H1 (cell line): ENCODE data around the gene CASP3. TPM values are rescaled to one million over a fixed set of nuclear protein-coding genes. Genes with fewer than 3 reads are reported as not detected.

Experiments
- CTCF ChIA-PET: fragments of 300-600 bp; sonication (Branson Sonifier 250); formaldehyde crosslinking; loops from one replicate; lab custom pipeline; 2021; ENCODE audit not compliant: partially characterized antibody; lab: Charles Lee
- POLR2A ChIA-PET: fragments of 300-600 bp; sonication (Branson Sonifier 250); formaldehyde crosslinking; loops from one replicate; lab custom pipeline; 2021; ENCODE audit warnings: inconsistent platforms; ENCODE audit not compliant: partially characterized antibody; lab: Charles Lee
- DNase-seq, 2 experiments: peaks; one replicate each; pipeline versions ENCODE4 v3.0.0 to v3.0.0-alpha.2; 2010 to 2022; ENCODE audit warnings: low spot score in 2 of 2, low read depth in 1 of 2, mixed read lengths in 1 of 2
- FAIRE-seq: peaks from 2 replicates; lab custom pipeline; 2011; peaks lifted over from hg19 to GRCh38; lab: Jason Lieb, UNC
- H2AFZ ChIP-seq: 2 replicates; pipeline ENCODE4 v1.8.1; 2012; ENCODE audit warnings: low read length, inconsistent platforms
- H2AK5ac ChIP-seq: 2 replicates; pipeline ENCODE4 v1.6.1; 2013; ENCODE audit warnings: low read depth, low read length
- H2BK120ac ChIP-seq: replicated peaks from 2 replicates; pipeline ENCODE3; 2013; ENCODE audit warnings: low read depth, low read length, inconsistent platforms
- H2BK12ac ChIP-seq: 2 replicates; pipeline ENCODE4 v1.6.1; 2013; ENCODE audit warnings: low read depth, low read length
- H2BK15ac ChIP-seq: 2 replicates; pipeline ENCODE4 v1.6.1; 2013; ENCODE audit warnings: low read length
- H2BK20ac ChIP-seq: 2 replicates; pipeline ENCODE4 v1.6.1; 2013; ENCODE audit warnings: low read length
- H2BK5ac ChIP-seq: 2 replicates; pipeline ENCODE4 v1.6.1; 2013; ENCODE audit warnings: low read depth, low read length
- H3K14ac ChIP-seq: 2 replicates; pipeline ENCODE4 v1.6.1; 2013; ENCODE audit warnings: inconsistent platforms; ENCODE audit not compliant: insufficient read length
- H3K18ac ChIP-seq: 2 replicates; pipeline ENCODE4 v1.6.1; 2013; ENCODE audit warnings: low read length; ENCODE audit errors: extremely low read depth
- H3K23ac ChIP-seq: 2 replicates; pipeline ENCODE4 v1.6.1; 2013; ENCODE audit warnings: inconsistent platforms; ENCODE audit not compliant: insufficient read length
- H3K23me2 ChIP-seq: 2 replicates; pipeline ENCODE4 v1.6.1; 2013; ENCODE audit warnings: low read depth, low read length
- H3K27ac ChIP-seq: 2 replicates; pipeline ENCODE4 v1.6.1; 2011; ENCODE audit warnings: low read depth, low read length, inconsistent platforms
- H3K27me3 ChIP-seq, 4 experiments: replicated peaks in 1 of 4; 1 replicate in 1 of 4; 2 replicates in 3 of 4; pipeline versions ENCODE4 v1.6.1 to v1.8.1; 2011 to 2013; ENCODE audit warnings: low read length in 3 of 4, mild to moderate bottlenecking in 3 of 4, inconsistent platforms in 2 of 4, mixed read lengths in 2 of 4, moderate library complexity in 1 of 4; ENCODE audit not compliant: control insufficient read depth in 3 of 4, insufficient read depth in 3 of 4; ENCODE audit errors: extremely low read depth in 1 of 4
- H3K36me3 ChIP-seq, 4 experiments: 2 replicates each; pipeline versions ENCODE4 v1.6.1 to v1.8.1; 2011 to 2013; ENCODE audit warnings: mild to moderate bottlenecking in 4 of 4, low read length in 3 of 4, moderate library complexity in 2 of 4, control low read depth in 1 of 4, inconsistent platforms in 1 of 4; ENCODE audit not compliant: insufficient read depth in 4 of 4, control insufficient read depth in 2 of 4
- H3K4ac ChIP-seq: replicated peaks from 2 replicates; pipeline ENCODE3; 2013; ENCODE audit warnings: low read length, low read depth, mixed read lengths, inconsistent platforms; ENCODE audit not compliant: insufficient read length
- H3K4me1 ChIP-seq, 4 experiments: replicated peaks in 1 of 4; 1 replicate in 1 of 4; 2 replicates in 3 of 4; pipeline versions ENCODE4 v1.6.1 to v1.8.1; 2011 to 2013; ENCODE audit warnings: low read length in 3 of 4, inconsistent platforms in 2 of 4, mixed read lengths in 1 of 4; ENCODE audit not compliant: insufficient read depth in 4 of 4, control insufficient read depth in 3 of 4
- H3K4me2 ChIP-seq, 2 experiments: 2 replicates each; pipeline versions ENCODE4 v1.6.1 to v1.8.1; 2011 to 2013; ENCODE audit warnings: low read depth in 2 of 2, low read length in 2 of 2, control low read depth in 1 of 2, inconsistent platforms in 1 of 2, mild to moderate bottlenecking in 1 of 2; ENCODE audit not compliant: insufficient read depth in 1 of 2
- H3K4me3 ChIP-seq, 4 experiments: fragments of 200-600, 300-600 bp in 1 of 4; sonication (generic), shearing (Covaris generic), sonication (Bioruptor Twin) in 1 of 4; 2 replicates each; pipeline versions ENCODE4 v1.5.1 to v1.8.1; 2011 to 2016; ENCODE audit warnings: low read length in 4 of 4, low read depth in 3 of 4, control low read depth in 2 of 4, inconsistent platforms in 2 of 4, mild to moderate bottlenecking in 2 of 4, mixed read lengths in 1 of 4, moderate library complexity in 1 of 4; ENCODE audit not compliant: insufficient read depth in 2 of 4; ENCODE audit errors: extremely low read depth in 1 of 4
- H3K56ac ChIP-seq: replicated peaks from 2 replicates; pipeline ENCODE3; 2013; ENCODE audit warnings: low read depth, mild to moderate bottlenecking, mixed read lengths, low read length, inconsistent platforms; ENCODE audit not compliant: insufficient read length
- H3K79me1 ChIP-seq: 2 replicates; pipeline ENCODE4 v1.6.1; 2013; ENCODE audit warnings: low read depth, low read length, control low read depth
- H3K79me2 ChIP-seq, 2 experiments: 2 replicates each; pipeline versions ENCODE4 v1.6.1 to v1.8.1; 2012 to 2013; ENCODE audit warnings: low read length in 2 of 2, mild to moderate bottlenecking in 2 of 2, inconsistent platforms in 1 of 2; ENCODE audit not compliant: insufficient read depth in 2 of 2, control insufficient read depth in 1 of 2
- H3K9ac ChIP-seq, 4 experiments: replicated peaks in 1 of 4; 1 replicate in 1 of 4; 2 replicates in 3 of 4; pipeline versions ENCODE4 v1.6.1 to v1.8.1; 2011 to 2013; ENCODE audit warnings: low read depth in 3 of 4, low read length in 3 of 4, control low read depth in 2 of 4, mild to moderate bottlenecking in 2 of 4, moderate library complexity in 2 of 4, inconsistent platforms in 1 of 4; ENCODE audit errors: extremely low read depth in 1 of 4
- H3K9me3 ChIP-seq, 2 experiments: 2 replicates each; pipeline versions ENCODE4 v1.6.1 to v1.8.1; 2012 to 2013; ENCODE audit warnings: mild to moderate bottlenecking in 2 of 2, moderate library complexity in 2 of 2, control low read depth in 1 of 2, inconsistent platforms in 1 of 2, low read depth in 1 of 2, low read length in 1 of 2, mixed read lengths in 1 of 2; ENCODE audit not compliant: insufficient read depth in 2 of 2
- H4K20me1 ChIP-seq, 2 experiments: replicated peaks in 1 of 2; 2 replicates each; pipeline versions ENCODE3 to v1.8.1; 2011 to 2013; ENCODE audit warnings: inconsistent platforms in 2 of 2, low read length in 2 of 2, mild to moderate bottlenecking in 1 of 2; ENCODE audit not compliant: insufficient read depth in 2 of 2, control insufficient read depth in 1 of 2
- H4K5ac ChIP-seq: 2 replicates; pipeline ENCODE4 v1.6.1; 2013; ENCODE audit warnings: low read length, low read depth, mixed read lengths, inconsistent platforms; ENCODE audit not compliant: insufficient read length
- H4K8ac ChIP-seq: 2 replicates; pipeline ENCODE4 v1.8.0; 2013; ENCODE audit warnings: mild to moderate bottlenecking, moderate library complexity, low read length, inconsistent platforms; ENCODE audit not compliant: insufficient read depth; ENCODE audit errors: extremely low read depth
- H4K91ac ChIP-seq: replicated peaks from 2 replicates; pipeline ENCODE3; 2013; ENCODE audit warnings: low read length, mixed read lengths, inconsistent platforms; ENCODE audit not compliant: insufficient read length
- ASH2L ChIP-seq: fragments of 200-600, 300-600 bp; sonication (generic); IDR thresholded peaks from one replicate; pipeline ENCODE4 v1.7.1; 2017; ENCODE audit warnings: low read length
- BCL11A ChIP-seq, 2 experiments: IDR thresholded peaks; one replicate each; pipeline ENCODE4 v1.6.1; 2011; ENCODE audit warnings: low read depth in 2 of 2, low read length in 2 of 2, mild to moderate bottlenecking in 2 of 2
- CBX8 ChIP-seq: fragments of 300-800, 300-1000 bp; sonication (generic); IDR thresholded peaks from 2 replicates; pipeline ENCODE4 v1.7.1; 2016; ENCODE audit warnings: low read depth, low read length, borderline replicate concordance
- CEBPB ChIP-seq: IDR thresholded peaks from 2 replicates; pipeline ENCODE4 v1.6.1; 2012; ENCODE audit warnings: low read depth, low read length
- GTF2F1 ChIP-seq: IDR thresholded peaks from 2 replicates; pipeline ENCODE4 v1.6.1; 2012; ENCODE audit warnings: low read depth, low read length, improper control_type of control experiment, borderline replicate concordance
- WGBS, 2 experiments: shearing (Covaris generic) in 1 of 2; methylation state at CpG; one replicate each; pipeline versions ENCODE4 v1.1.6 to v1.1.7; 2013 to 2015; ENCODE audit warnings: low lambda C conversion rate in 2 of 2, mixed read lengths in 2 of 2, inconsistent platforms in 1 of 2, low coverage in 1 of 2, missing lambda C conversion rate in 1 of 2; ENCODE audit not compliant: insufficient replicate concordance in 2 of 2, insufficient coverage in 1 of 2, insufficient read length in 1 of 2; ENCODE audit errors: extremely low coverage in 1 of 2, missing lambda C conversion rate in 1 of 2; 5-methylcytosine and 5-hydroxymethylcytosine counted together
- polyA plus RNA-seq, 7 experiments: library from polyadenylated mRNA; depleted of rRNA in 3 of 7; stranded (reverse) in 5 of 7; unstranded in 2 of 7; fragments of >200 nt in 5 of 7; fragments of 200-250 nt in 2 of 7; gene quantifications; 1 replicate in 5 of 7; 2 replicates in 1 of 7; 4 replicates in 1 of 7; pipeline versions ENCODE4 v1.2.1 to v1.2.3, GENCODE V29; 2011 to 2013; ENCODE audit warnings: missing spikeins in 2 of 7, mixed read lengths in 2 of 7
- total RNA-seq: library from RNA; stranded (reverse); fragmentation: NEBNext Ultra II Directional; extraction: Animal tissue kit (Norgen Biotek cat#: 25700); gene quantifications from 2 replicates; pipeline ENCODE4 v1.2.1, GENCODE V29; 2021
- TF ChIP-seq, protein P1 (sequence below), 3 experiments: IDR thresholded peaks; 1 replicate in 2 of 3; 2 replicates in 1 of 3; pipeline versions ENCODE4 v1.5.1 to v1.6.1; 2011; ENCODE audit warnings: low read length in 3 of 3, mild to moderate bottlenecking in 3 of 3, inconsistent platforms in 2 of 3, low read depth in 1 of 3, moderate library complexity in 1 of 3; ENCODE audit not compliant: insufficient read depth in 1 of 3; ENCODE audit errors: control extremely low read depth in 1 of 3

The CASP3 gene
- total and polyA plus RNA-seq, 2 of the 8 experiments (the other 6 are each of a cell fraction or from before 2014, with no cell fraction given), result 27.8 to 82.5 TPM

DNA sequence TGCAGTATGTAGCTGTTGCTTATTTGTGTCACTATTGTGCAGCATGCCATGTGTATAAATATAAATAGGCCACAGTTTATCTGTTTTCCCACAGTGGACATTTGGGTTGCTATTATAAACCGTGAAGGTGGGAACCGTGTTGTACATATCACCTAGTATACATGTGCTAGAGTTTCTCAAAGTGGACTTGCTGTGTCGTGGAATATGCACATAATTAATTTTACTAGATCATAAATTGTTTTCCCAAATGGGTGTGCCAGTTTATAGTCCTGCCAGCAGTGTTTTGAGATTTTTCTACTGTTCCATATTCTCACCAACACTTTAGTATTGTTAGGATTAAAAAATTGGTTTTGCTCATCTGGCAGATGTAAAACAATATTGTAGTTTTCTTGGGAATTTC lies 38.8 kb upstream of the CASP3 start:
- FAIRE-seq (no peak), DNase-seq (no peak)
- Histone ChIP-seq H2BK12ac (no peak overlapping the region), H3K4me2 (no peak overlapping the region; a peak in 1 of 4 replicates), H3K79me1 (no peaks in the 10 kb centered on the region), H3K56ac (no peak overlapping the region), H2BK5ac (no peak overlapping the region), H3K27ac (no peak overlapping the region), H3K36me3 (peaks cover 0 to 6% (median 0%) of the 10 kb centered on the region in 4 experiments; a peak in 1 of 8 replicates), H3K9me3 (no peaks in the 10 kb centered on the region), H4K91ac (no peak overlapping the region), H3K18ac (no peak overlapping the region), H2BK120ac (no peak overlapping the region), H3K23ac (no peak overlapping the region), H3K4me3 (no peak overlapping the region), H3K4ac (no peak overlapping the region), H4K5ac (no peak overlapping the region), H3K23me2 (no peaks in the 10 kb centered on the region), H3K79me2 (no peaks in the 10 kb centered on the region), H4K20me1 (no peaks in the 10 kb centered on the region), H2AFZ (no peak overlapping the region), H3K14ac (no peak overlapping the region), H2AK5ac (no peak overlapping the region), H3K4me1 (peaks cover 0 to 4% (median 3%) of the 10 kb centered on the region in 4 experiments; a peak in 5 of 7 replicates), H3K9ac (no peak overlapping the region), H4K8ac (no peak overlapping the region), H3K27me3 (no peaks in the 10 kb centered on the region), H2BK15ac (no peak overlapping the region), H2BK20ac (no peak overlapping the region)
- TF ChIP-seq BCL11A (IDR thresholded peaks at IDR 0.05; ENCODE audit: low read depth in 2 of 2, low read length in 2 of 2), result no peak
- TF ChIP-seq GTF2F1, result no peak
- TF ChIP-seq, protein P1, sequence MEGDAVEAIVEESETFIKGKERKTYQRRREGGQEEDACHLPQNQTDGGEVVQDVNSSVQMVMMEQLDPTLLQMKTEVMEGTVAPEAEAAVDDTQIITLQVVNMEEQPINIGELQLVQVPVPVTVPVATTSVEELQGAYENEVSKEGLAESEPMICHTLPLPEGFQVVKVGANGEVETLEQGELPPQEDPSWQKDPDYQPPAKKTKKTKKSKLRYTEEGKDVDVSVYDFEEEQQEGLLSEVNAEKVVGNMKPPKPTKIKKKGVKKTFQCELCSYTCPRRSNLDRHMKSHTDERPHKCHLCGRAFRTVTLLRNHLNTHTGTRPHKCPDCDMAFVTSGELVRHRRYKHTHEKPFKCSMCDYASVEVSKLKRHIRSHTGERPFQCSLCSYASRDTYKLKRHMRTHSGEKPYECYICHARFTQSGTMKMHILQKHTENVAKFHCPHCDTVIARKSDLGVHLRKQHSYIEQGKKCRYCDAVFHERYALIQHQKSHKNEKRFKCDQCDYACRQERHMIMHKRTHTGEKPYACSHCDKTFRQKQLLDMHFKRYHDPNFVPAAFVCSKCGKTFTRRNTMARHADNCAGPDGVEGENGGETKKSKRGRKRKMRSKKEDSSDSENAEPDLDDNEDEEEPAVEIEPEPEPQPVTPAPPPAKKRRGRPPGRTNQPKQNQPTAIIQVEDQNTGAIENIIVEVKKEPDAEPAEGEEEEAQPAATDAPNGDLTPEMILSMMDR (IDR thresholded peaks at IDR 0.05; ENCODE audit: control extremely low read depth in 1 of 3, insufficient read depth in 1 of 3, low read depth in 1 of 3, low read length in 3 of 3), result no peak
- TF ChIP-seq CBX8, result no peak
- TF ChIP-seq ASH2L, result no peak
- no peak for TF ChIP-seq CEBPB
- POLR2A ChIA-PET, result no interaction called here
- CTCF ChIA-PET, result interaction anchor here (0.6 to 1.2 kb wide), 3 partner anchors 9 to 121 kb away, joined by 3 to 4 read pairs (median 4); no protein-coding TSS in a partner anchor
- 58% methylated on average over 3 of the region's 3 CpGs; no CpG with 5 or more reads in 1 of the 2 experiments for WGBS, 2 experiments
